PC-3 (cell line): Measurements from ENCODE around the gene SMAD7. TPM values are rescaled to one million over a fixed set of nuclear protein-coding genes. Genes with fewer than 3 reads are reported as not detected.

ENCODE experiments used
- ATAC-seq: fragments of 200-7000 bp; cut with Tn5 transposase; 2 replicates; pipeline ENCODE4 v1.9.1; 2020; ENCODE audit warnings: mild to moderate bottlenecking, moderate library complexity
- BruUV-seq: library from RNA; stranded (reverse); fragments of 400-500 nt; replicated peaks from 2 replicates; lab custom pipeline; 2021; lab: Mats Ljungman, UMichigan
- CTCF ChIA-PET: fragments of 300-600 bp; sonication (Branson Sonifier 250); formaldehyde crosslinking; loops from one replicate; lab custom pipeline; 2022; ENCODE audit warnings: antibody characterized with exemption; lab: Charles Lee
- POLR2A ChIA-PET: fragments of 300-600 bp; sonication (Branson Sonifier 250); formaldehyde crosslinking; loops from one replicate; lab custom pipeline; 2022; ENCODE audit warnings: antibody characterized with exemption; ENCODE audit not compliant: unreplicated experiment; lab: Charles Lee
- DNase-seq: peaks from one replicate; pipeline ENCODE4 v3.0.0-alpha.2; 2015
- H2AFZ ChIP-seq: fragments of 300-600 bp; sonication (generic); 2 replicates; pipeline ENCODE4 v1.6.0; 2016; ENCODE audit warnings: antibody characterized with exemption, low read length
- H3F3A ChIP-seq: fragments of 300-600 bp; sonication (generic); one replicate; pipeline ENCODE4 v1.6.0; 2017; ENCODE audit warnings: antibody characterized with exemption, low read length, control low read depth, mild to moderate bottlenecking; ENCODE audit not compliant: unreplicated experiment
- H3K27ac ChIP-seq: fragments of 300-600 bp; sonication (generic); 2 replicates; pipeline ENCODE4 v1.5.1; 2016; ENCODE audit warnings: mild to moderate bottlenecking, low read length
- H3K27me3 ChIP-seq: fragments of 300-600 bp; sonication (generic); 2 replicates; pipeline ENCODE4 v1.6.1; 2016; ENCODE audit warnings: low read length, mixed read lengths
- H3K36me3 ChIP-seq: fragments of 300-600 bp; sonication (generic); 2 replicates; pipeline ENCODE4 v1.6.1; 2016; ENCODE audit warnings: low read depth, mixed run types, low read length, mixed read lengths
- H3K4me1 ChIP-seq: fragments of 300-600 bp; sonication (generic); 2 replicates; pipeline ENCODE4 v1.5.1; 2016; ENCODE audit warnings: low read length; ENCODE audit not compliant: insufficient read depth
- H3K4me2 ChIP-seq: fragments of 300-600 bp; sonication (generic); 2 replicates; pipeline ENCODE4 v1.6.0; 2016; ENCODE audit warnings: low read length
- H3K4me3 ChIP-seq: fragments of 300-600 bp; sonication (generic); 2 replicates; pipeline ENCODE4 v1.5.1; 2016; ENCODE audit warnings: mild to moderate bottlenecking, low read length, mixed read lengths
- H3K79me2 ChIP-seq: fragments of 300-600 bp; sonication (generic); 2 replicates; pipeline ENCODE4 v1.6.1; 2017; ENCODE audit warnings: low read length, mixed read lengths
- H3K9ac ChIP-seq: fragments of 300-600 bp; sonication (generic); 2 replicates; pipeline ENCODE4 v1.6.0; 2016; ENCODE audit warnings: mild to moderate bottlenecking, low read length
- H3K9me2 ChIP-seq: fragments of 300-600 bp; sonication (generic); replicated peaks from 2 replicates; pipeline ENCODE4 v1.6.1; 2016; ENCODE audit warnings: mixed run types, low read length, mixed read lengths
- H3K9me3 ChIP-seq: fragments of 300-600 bp; sonication (generic); 2 replicates; pipeline ENCODE4 v1.6.1; 2016; ENCODE audit warnings: low read length, mixed read lengths
- H4K20me1 ChIP-seq: fragments of 300-600 bp; sonication (generic); 2 replicates; pipeline ENCODE4 v1.6.1; 2016; ENCODE audit warnings: low read length, mixed read lengths
- EZH2 ChIP-seq: fragments of 300-600 bp; sonication (generic); IDR thresholded peaks from one replicate; pipeline ENCODE4 v1.6.1; 2017; ENCODE audit warnings: antibody characterized with exemption, mild to moderate bottlenecking, low read length; ENCODE audit not compliant: unreplicated experiment
- EZH2phosphoT487 ChIP-seq: fragments of 300-600 bp; sonication (generic); IDR thresholded peaks from 2 replicates; pipeline ENCODE4 v1.6.1; 2018; ENCODE audit warnings: mild to moderate bottlenecking, antibody characterized with exemption, low read length, borderline replicate concordance
- intact Hi-C: fragments of 100-400 bp; cut with micrococcal nuclease; formaldehyde crosslinking; loops from 2 replicates; pipeline ENCODE4 v1.9.0; 2023
- total RNA-seq: library from RNA; depleted of rRNA; stranded (reverse); fragments of >200 nt; gene quantifications from 2 replicates; pipeline ENCODE4 v1.2.3, GENCODE V29; 2014
- TF ChIP-seq, protein P1 (sequence below): fragments of 300-600 bp; sonication (generic); conservative IDR thresholded peaks from 2 replicates; pipeline ENCODE4 v1.5.1; 2017; ENCODE audit warnings: antibody characterized with exemption, low read depth, mild to moderate bottlenecking, low read length

SMAD7 gene
- total RNA-seq, 1 experiment from 2014 or later = 9.4 TPM

DNA sequence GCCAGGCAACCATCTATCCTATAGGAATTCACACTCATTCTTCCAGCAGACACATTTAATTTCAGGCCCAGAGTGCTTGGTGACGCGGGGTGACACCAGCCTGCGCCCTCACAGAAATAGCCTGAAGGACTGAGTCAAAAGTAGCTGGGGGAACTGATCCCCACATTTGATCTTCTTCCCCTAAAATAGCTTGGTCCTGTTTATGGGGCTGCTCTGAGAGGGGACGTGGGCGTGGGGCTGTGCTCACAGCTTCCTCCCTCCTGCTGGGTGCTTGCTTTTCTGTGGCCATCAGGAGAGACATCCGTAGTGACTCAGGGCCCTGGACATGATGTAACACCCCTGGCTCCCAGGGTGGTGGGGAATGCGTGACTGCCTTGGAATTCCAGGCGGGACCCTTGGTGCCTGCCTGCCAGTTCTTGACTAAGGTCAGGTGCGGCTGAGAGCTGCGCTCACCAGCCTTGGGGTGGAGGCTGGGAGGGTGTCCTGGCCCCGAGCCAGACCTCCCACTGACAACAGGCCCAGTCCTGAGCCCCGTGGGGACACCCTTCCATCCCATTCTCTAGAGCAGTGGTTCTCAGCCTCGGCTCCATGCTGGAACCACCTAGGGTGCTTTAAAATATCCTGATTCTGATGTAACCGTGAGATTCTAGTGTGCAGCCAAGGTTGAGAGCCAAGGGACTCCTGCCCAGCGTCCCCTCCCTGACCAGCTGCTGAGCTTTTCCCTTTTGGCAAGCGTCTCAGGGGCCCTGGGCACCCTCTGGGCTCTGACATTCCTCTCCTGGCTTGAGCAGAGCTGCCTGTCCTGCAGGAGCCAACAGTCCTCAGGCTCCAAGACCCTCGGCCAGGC is 47.4 kb upstream of the SMAD7 start:
- Histone ChIP-seq H3K79me2 (no peaks in the 10 kb centered on the region), H3K27ac (peak overlapping the region; percentile 96), H3K4me3 (no peak overlapping the region), H3F3A (peaks cover 5% of the 10 kb centered on the region), H3K9me3 (no peaks in the 10 kb centered on the region), H2AFZ (0 out of 2 replicates have a peak overlapping the region, but pooled peaks have one; percentile 54), H3K36me3 (no peaks in the 10 kb centered on the region), H3K4me2 (peak overlapping the region; percentile 71), H3K9ac (peak overlapping the region; percentile 87), H4K20me1 (no peaks in the 10 kb centered on the region), H3K9me2 (no peaks in the 10 kb centered on the region), H3K27me3 (no peaks in the 10 kb centered on the region), H3K4me1 (peaks cover 37% of the 10 kb centered on the region)
- ATAC-seq (peak; percentile 72), DNase-seq (peak; percentile 84)
- BruUV-seq = no TSS peak
- TF ChIP-seq EZH2phosphoT487 (no peak), EZH2 (no peak)
- TF ChIP-seq, protein P1, sequence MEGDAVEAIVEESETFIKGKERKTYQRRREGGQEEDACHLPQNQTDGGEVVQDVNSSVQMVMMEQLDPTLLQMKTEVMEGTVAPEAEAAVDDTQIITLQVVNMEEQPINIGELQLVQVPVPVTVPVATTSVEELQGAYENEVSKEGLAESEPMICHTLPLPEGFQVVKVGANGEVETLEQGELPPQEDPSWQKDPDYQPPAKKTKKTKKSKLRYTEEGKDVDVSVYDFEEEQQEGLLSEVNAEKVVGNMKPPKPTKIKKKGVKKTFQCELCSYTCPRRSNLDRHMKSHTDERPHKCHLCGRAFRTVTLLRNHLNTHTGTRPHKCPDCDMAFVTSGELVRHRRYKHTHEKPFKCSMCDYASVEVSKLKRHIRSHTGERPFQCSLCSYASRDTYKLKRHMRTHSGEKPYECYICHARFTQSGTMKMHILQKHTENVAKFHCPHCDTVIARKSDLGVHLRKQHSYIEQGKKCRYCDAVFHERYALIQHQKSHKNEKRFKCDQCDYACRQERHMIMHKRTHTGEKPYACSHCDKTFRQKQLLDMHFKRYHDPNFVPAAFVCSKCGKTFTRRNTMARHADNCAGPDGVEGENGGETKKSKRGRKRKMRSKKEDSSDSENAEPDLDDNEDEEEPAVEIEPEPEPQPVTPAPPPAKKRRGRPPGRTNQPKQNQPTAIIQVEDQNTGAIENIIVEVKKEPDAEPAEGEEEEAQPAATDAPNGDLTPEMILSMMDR = no peak
- POLR2A ChIA-PET = interaction anchor here (0.6 to 2.5 kb wide), 3 partner anchors 46 to 480 kb away, joined by 6 to 16 read pairs (median 8); no protein-coding TSS in a partner anchor
- CTCF ChIA-PET = interaction anchor here (0.5 kb wide), 1 partner anchor 24 kb away, joined by 3 read pairs; no protein-coding TSS in a partner anchor
- intact Hi-C loops = loop anchor here (1.0 to 2.0 kb wide), 2 partner anchors 19 to 46 kb away; no protein-coding TSS in a partner anchor

DNA sequence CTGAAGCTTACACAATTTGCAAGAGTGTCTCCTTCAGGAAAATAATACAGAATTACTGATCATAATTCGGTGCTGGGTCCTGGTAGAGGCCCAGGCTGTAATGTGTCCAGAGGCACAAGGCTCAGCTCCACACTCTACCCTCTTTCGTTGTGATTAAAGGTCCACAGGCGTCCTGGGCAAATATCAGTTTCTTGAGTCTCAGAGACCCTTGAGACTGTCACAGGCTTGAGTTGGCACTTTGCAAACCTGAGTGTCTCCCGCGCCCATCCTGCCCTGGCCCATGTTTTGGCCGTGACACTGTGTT is 46.9 kb upstream of the SMAD7 start:
- TSS peak; percentile 79 for BruUV-seq
- no peak overlapping the region for H2AFZ ChIP-seq
- peaks cover 42% of the 10 kb centered on the region for H3K4me1 ChIP-seq
- H4K20me1 ChIP-seq = no peaks in the 10 kb centered on the region
- POLR2A ChIA-PET = interaction anchor here (2.5 kb wide), 1 partner anchor 45 kb away, joined by 16 read pairs; no protein-coding TSS in a partner anchor
- peaks cover 5% of the 10 kb centered on the region for H3F3A ChIP-seq
- intact Hi-C loops = no loop called here
- DNase-seq (peak; percentile 58), ATAC-seq (peak; percentile 48; the same call in 1 of the 2 replicates)
- H3K27me3 ChIP-seq = no peaks in the 10 kb centered on the region
- CTCF ChIA-PET = interaction anchor here (1.0 kb wide), 1 partner anchor 45 kb away, joined by 11 read pairs; no protein-coding TSS in a partner anchor
- H3K79me2 ChIP-seq = no peaks in the 10 kb centered on the region
- no peaks in the 10 kb centered on the region for H3K9me2 ChIP-seq
- TF ChIP-seq, protein P1 = no peak
- TF ChIP-seq EZH2phosphoT487 (no peak), EZH2 (no peak)
- H3K9me3 ChIP-seq = no peaks in the 10 kb centered on the region
- H3K9ac ChIP-seq = peak overlapping the region; percentile 87
- H3K36me3 ChIP-seq = no peaks in the 10 kb centered on the region
- H3K4me2 ChIP-seq = peak overlapping the region; percentile 71
- peak overlapping the region; percentile 9; the same call in 1 of the 2 replicates for H3K4me3 ChIP-seq
- H3K27ac ChIP-seq = peak overlapping the region; percentile 96
